Activated CD8-positive, alpha-beta memory T cell treated with anti-CD3 and anti-CD28 coated beads for 4 hours (primary cell): Measurements from ENCODE around the gene BBS9.
"Not testable (repeated sequence)": the region's sequence is repeated elsewhere in the genome, so short reads cannot be mapped to it uniquely, and the experiment has no call there.

Experiments used
- DNase-seq, 2 donors: peaks; one replicate each; pipeline ENCODE4 v3.0.0-alpha.2; 2020; ENCODE audit warnings: low read depth in 2 of 2

BBS9 gene

GRCh38 chr7:33495207-33495606 is 365.8 kb downstream of the BBS9 start:
- DNase-seq = no peak

GRCh38 chr7:33497051-33497450 is 367.7 kb downstream of the BBS9 start:
- no peak for DNase-seq

- no peak for DNase-seq
Observed at GRCh38 chr7:33500703-33501701, 371.6 kb downstream of the BBS9 start.

GRCh38 chr7:33503014-33503413 is 373.6 kb downstream of the BBS9 start:
- DNase-seq = no peak

- no peak for DNase-seq
Observed at GRCh38 chr7:33503736-33504135, 374.4 kb downstream of the BBS9 start.

- DNase-seq = no peak
Observed at GRCh38 chr7:33504266-33504665, 374.9 kb downstream of the BBS9 start.

- DNase-seq = no peak
Observed at GRCh38 chr7:33509206-33509605, 379.8 kb downstream of the BBS9 start.

GRCh38 chr7:33511778-33512177 is 382.4 kb downstream of the BBS9 start:
- DNase-seq = no peak

GRCh38 chr7:33516568-33516967 is 387.2 kb downstream of the BBS9 start:
- DNase-seq = no peak

GRCh38 chr7:33517191-33517590 is 387.8 kb downstream of the BBS9 start:
- DNase-seq = no peak

GRCh38 chr7:33527008-33527407 is 397.6 kb downstream of the BBS9 start:
- not testable (repeated sequence) for DNase-seq

- DNase-seq = not testable (repeated sequence)
Observed at GRCh38 chr7:33527613-33528012, 398.2 kb downstream of the BBS9 start.

- no peak for DNase-seq
Observed at GRCh38 chr7:33529070-33529469, 399.7 kb downstream of the BBS9 start.

GRCh38 chr7:33530664-33531063 is 401.3 kb downstream of the BBS9 start:
- DNase-seq = no peak

GRCh38 chr7:33531888-33532287 is 402.5 kb downstream of the BBS9 start:
- no peak for DNase-seq

- DNase-seq = no peak
Observed at GRCh38 chr7:33534833-33535232, 405.5 kb downstream of the BBS9 start.

- no peak for DNase-seq
Observed at GRCh38 chr7:33535989-33536388, 406.6 kb downstream of the BBS9 start.

- no peak for DNase-seq
Observed at GRCh38 chr7:33536398-33537103, 407.2 kb downstream of the BBS9 start.

GRCh38 chr7:33537104-33537477 is 407.7 kb downstream of the BBS9 start:
- no peak for DNase-seq

GRCh38 chr7:33539198-33539597 is 409.8 kb downstream of the BBS9 start:
- DNase-seq = no peak

- no peak for DNase-seq
Observed at GRCh38 chr7:33539659-33540400, 410.5 kb downstream of the BBS9 start.

- no peak for DNase-seq
Observed at GRCh38 chr7:33547880-33548279, 418.5 kb downstream of the BBS9 start.
